CD4-positive, alpha-beta T cell treated with Interleukin-10 for 1 hour (primary cell): ENCODE data around the gene KLK8.
"Not testable (repeated sequence)": the region's sequence is repeated elsewhere in the genome, so short reads cannot be mapped to it uniquely, and the experiment has no call there.

Source experiments
- DNase-seq: peaks from one replicate; pipeline ENCODE4 v3.0.0-alpha.2; 2020

Gene KLK8

GRCh38 chr19:50981587-50982146 lies 19.7 kb downstream of the KLK8 start:
- DNase-seq: no peak

- no peak for DNase-seq
Observed at GRCh38 chr19:50980208-50980607, 21.2 kb downstream of the KLK8 start.

- DNase-seq: no peak
Observed at GRCh38 chr19:50979758-50980157, 21.6 kb downstream of the KLK8 start.

DNA sequence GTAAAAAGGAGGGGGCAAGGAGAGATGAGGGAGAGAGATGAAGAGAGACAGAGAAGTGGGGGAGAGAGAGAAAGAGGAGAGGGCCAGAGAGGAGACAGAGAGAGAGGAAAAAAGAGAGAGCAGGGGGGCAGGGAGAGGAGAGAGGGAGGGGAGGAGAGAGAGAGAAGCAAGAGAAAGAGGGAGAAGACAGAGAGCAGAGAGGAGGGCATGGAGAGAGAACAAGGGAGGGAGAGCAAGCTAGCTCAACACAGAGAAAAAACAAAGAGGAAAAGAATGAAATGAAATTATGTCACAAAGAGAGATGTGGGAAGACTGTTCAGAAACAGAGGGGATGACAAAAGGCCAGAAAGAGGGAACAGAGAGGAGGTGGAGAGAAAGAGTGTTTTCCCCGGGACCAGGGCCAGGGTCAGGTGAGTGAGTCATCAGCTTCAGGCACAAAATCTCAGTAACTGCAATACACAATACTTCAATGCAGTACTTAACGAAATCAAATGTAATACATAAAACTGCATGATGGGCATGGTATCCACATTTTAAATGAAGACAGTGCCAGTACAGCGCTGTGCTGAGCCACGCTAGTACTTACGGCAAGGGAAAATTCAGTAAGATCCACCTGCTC lies 22.5 kb downstream of the KLK8 start:
- no peak for DNase-seq

DNA sequence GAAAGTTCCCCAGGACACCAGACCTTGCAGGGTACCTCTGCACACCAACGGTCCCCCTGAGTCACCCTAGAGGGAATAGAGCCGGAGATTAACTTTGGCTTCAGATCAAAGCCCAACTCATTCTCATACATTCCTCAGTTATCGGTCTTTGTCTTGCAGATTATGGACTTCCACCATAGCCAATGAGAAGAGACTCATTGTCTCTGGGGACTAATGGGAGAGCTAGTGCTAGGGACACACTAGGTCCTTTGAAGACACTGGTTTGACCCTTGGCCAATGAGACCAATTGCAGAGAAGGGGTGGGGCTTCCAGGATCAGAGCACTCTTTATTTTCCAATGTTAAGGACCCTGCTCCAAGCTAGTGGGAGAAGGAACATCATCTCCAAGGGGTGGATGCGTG lies 23.8 kb downstream of the KLK8 start:
- no peak for DNase-seq

GRCh38 chr19:50975766-50976165 lies 25.6 kb downstream of the KLK8 start:
- DNase-seq: no peak

DNA sequence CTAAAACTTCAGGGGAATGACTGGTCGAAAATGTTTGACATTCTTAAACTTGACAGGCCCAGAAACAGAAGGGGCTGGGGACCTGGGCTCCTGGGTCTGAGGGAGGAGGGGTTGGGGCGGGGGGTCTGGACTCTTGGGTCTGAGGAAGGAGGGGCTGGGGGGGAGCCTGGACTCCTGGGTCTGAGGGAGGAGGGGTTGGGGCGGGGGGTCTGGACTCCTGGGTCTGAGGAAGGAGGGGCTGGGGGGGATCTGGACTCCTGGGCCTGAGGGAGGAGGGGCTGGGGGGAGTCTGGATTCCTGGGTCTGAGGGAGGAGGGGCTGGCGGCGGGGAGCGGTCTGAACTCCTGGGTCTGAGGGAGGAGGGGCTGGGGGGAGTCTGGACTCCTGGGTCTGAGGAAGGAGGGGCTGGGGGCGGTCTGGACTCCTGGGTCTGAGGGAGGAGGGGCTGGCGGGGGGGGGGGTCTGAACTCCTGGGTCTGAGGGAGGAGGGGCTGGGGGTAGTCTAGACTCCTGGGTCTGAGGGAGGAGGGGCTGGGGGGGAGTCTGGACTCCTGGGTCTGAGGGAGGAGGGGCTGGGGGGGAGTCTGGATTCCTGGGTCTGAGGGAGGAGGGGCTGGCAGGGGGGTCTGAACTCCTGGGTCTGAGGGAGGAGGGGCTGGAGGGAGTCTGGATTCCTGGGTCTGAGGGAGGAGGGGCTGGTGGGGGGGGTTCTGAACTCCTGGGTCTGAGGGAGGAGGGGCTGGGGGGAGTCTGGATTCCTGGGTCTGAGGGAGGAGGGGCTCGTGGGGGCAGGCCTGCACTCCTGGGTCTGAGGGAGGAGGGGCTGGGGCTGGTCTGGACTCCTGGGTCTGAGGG lies 26.5 kb downstream of the KLK8 start:
- DNase-seq: no peak

DNA sequence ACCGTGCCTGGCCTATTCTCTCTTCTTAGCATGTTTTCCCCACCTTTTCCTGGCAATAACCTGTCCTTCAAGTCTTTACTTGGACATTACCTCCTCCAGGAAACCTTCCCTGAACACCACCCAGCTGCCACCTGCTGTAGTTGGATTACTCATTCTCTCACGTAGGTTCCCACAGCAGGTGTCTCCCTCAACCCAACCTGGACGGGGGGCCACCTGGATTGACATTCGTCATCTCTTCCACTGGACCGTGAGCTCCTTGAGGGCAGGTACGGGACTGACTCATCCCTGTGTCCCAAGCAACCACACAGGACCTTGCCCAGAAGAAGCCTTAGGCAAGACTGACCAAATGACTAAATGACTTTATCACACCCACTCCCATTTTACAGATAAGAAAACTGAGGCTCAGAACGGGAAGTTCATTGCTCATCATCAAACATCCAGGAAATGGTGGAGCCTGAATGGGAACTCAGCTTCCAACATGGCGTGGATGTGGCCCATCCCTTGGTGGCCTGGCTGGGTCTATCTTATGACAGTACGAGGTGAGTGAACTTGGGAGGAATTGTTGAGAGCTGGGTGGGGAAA lies 28.5 kb downstream of the KLK8 start:
- DNase-seq: no peak

DNA sequence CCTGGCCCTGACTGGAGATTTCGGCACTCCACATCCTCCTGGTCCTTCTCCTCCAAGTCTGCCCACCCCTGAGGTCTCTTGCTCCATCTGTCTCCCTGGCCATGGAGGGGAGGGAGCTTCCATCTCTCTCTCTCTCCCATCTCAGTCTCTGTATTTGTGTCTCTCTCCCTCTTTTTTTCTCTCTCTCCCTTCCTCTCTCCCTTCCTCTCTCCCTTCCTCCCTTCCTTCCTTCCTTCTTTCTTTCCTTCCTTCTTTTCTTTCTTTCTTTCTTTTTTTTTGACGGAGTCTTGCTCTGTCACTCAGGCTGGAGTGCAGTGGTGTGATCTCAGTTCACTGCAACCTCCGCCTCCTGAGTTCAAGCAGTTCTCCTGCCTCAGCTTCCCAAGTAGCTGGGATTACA lies 31.6 kb downstream of the KLK8 start:
- DNase-seq: not testable (repeated sequence)

DNA sequence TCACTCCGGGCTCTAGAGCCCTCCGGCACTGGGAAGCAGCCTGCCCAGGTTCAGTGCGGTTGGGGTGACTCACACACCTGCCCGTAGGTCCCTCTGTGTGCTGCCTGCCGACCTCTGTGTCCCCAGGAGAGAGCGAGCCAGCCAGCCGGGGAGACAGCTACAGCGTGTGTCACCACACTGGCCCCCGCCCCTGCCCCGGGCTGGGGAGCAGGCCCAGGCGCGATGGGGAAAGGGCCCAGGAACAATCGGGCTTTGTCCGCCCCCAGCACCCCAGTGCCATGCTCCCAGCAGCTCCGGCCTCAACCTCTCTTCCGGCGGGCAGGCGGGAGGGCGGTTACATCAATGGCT lies 32.0 kb downstream of the KLK8 start, which contains the start of gene KLK6:
Gene KLK6 (minus strand): TSS at position 179 of the 348 bp plus-strand sequence. CDS start 1,487 bp downstream, outside the sequence.
- DNase-seq: no peak

GRCh38 chr19:50968716-50969412 lies 32.5 kb downstream of the KLK8 start:
- no peak for DNase-seq

DNA sequence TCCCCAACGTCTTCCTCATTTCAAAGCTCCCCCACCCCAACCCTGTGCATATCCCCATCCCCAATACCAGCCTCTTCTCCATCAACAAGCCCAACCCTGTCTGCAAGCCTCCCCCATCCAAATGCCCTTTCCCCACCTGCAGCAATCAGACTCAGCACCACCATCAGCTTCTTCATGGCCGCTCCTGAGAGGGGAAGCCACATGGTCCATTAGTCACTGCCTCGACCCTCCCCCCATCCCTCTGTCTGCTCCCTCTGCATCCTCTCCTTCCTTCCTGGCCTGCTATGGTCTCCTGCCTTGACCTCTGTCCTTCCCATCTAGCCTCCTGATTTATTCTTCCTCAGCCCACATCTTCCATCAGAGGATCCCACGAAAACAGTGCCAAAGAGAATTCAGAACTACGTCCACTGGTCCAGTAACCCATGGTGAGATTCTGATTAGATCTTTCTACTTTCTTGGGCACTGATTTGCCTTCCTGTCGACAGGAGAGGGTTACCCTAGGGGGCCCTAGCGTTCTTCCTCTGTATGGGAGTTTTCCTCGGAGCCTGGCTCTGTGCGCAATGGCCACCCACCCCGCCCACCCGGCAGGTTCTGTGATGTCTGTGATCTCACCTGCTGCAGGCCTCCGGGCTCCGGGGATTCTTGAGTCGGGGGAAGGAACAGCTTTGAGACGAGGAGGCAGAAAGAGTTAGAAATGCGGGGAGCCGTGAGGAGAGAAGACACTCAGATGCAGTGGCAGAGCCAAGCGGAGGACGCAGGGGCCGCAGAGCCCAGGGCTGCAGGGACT lies 33.3 kb downstream of the KLK8 start:
- no peak for DNase-seq

DNA sequence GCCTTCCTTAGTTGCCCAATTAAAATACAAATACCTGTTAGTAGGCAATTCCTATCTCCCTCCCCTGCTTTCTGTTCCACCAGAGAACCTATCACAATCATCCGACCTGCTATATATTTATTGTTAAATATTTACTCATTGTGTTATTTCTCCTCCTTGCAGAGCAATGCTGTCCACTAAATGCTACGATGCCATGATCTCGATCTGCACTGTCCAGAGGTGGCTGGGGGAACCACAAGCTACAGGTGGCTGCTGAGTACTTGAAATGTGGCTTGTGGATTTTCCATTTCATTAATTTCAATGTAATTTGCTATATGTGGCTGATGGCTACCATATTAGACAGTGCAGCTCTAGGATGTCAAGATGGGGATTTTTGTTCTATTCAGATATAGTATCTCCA lies 37.1 kb downstream of the KLK8 start:
- no peak for DNase-seq

DNA sequence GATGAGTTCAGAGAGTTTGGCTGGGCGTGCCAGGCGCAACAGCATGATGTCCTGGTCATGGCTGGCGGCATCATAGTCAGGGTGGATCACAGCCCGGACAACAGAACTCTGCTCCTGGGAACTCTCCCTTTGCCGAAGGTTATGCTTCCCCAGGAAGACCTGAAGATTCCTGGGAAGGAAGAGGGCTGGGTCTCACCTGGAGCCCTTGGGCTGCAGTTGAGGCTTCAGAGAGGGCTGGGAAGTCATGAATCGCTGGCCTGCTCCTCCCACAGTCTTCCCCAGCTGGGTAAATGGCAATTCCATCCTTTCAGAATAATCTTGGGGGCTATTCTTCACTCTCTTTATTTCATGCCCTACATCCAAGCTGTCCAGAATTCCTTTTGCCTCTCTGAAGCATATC lies 38.0 kb downstream of the KLK8 start:
- no peak for DNase-seq

DNA sequence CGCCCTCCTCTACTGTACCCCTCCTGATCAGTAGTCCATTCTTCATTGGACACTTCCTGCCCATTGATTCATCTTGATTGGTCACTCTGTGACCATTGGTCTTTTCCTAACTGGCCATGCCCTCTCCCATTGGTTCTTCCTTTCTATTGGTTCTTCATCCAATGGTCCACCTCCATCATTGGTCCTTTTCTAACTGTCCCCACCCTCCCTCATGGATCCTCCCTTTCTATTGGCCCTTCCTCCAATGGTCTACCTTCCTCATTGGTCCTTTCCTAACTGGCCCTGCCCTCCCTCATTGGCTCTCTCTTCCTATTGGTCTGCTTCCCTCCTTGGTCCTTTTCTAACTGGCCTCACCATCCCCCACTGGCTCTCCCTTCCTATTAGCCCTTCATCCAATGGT lies 39.2 kb downstream of the KLK8 start:
- DNase-seq: no peak

GRCh38 chr19:50959731-50960500 lies 41.5 kb downstream of the KLK8 start:
- no peak for DNase-seq

GRCh38 chr19:50957587-50957986 lies 43.8 kb downstream of the KLK8 start:
- DNase-seq: no peak

- no peak for DNase-seq
Observed at GRCh38 chr19:50952910-50953309, 48.5 kb downstream of the KLK8 start, which contains the start of gene KLK5. KLK5 (minus strand) TSS chr19:50953038; CDS start chr19:50952657, 381 bp downstream.

GRCh38 chr19:50949861-50950260 lies 51.5 kb downstream of the KLK8 start:
- no peak for DNase-seq

- DNase-seq: no peak
Observed at GRCh38 chr19:50947123-50947522, 54.3 kb downstream of the KLK8 start.
